HG02943 (cell line): ENCODE results near the gene CDC6.

Source experiments
- ATAC-seq: cut with Tn5 transposase; IDR thresholded peaks from one replicate; pipeline ENCODE4 v1.9.1; 2021; ENCODE audit warnings: mild to moderate bottlenecking, low read depth, moderate library complexity; ENCODE audit not compliant: unreplicated experiment

CDC6 gene, protein sequence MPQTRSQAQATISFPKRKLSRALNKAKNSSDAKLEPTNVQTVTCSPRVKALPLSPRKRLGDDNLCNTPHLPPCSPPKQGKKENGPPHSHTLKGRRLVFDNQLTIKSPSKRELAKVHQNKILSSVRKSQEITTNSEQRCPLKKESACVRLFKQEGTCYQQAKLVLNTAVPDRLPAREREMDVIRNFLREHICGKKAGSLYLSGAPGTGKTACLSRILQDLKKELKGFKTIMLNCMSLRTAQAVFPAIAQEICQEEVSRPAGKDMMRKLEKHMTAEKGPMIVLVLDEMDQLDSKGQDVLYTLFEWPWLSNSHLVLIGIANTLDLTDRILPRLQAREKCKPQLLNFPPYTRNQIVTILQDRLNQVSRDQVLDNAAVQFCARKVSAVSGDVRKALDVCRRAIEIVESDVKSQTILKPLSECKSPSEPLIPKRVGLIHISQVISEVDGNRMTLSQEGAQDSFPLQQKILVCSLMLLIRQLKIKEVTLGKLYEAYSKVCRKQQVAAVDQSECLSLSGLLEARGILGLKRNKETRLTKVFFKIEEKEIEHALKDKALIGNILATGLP

DNA sequence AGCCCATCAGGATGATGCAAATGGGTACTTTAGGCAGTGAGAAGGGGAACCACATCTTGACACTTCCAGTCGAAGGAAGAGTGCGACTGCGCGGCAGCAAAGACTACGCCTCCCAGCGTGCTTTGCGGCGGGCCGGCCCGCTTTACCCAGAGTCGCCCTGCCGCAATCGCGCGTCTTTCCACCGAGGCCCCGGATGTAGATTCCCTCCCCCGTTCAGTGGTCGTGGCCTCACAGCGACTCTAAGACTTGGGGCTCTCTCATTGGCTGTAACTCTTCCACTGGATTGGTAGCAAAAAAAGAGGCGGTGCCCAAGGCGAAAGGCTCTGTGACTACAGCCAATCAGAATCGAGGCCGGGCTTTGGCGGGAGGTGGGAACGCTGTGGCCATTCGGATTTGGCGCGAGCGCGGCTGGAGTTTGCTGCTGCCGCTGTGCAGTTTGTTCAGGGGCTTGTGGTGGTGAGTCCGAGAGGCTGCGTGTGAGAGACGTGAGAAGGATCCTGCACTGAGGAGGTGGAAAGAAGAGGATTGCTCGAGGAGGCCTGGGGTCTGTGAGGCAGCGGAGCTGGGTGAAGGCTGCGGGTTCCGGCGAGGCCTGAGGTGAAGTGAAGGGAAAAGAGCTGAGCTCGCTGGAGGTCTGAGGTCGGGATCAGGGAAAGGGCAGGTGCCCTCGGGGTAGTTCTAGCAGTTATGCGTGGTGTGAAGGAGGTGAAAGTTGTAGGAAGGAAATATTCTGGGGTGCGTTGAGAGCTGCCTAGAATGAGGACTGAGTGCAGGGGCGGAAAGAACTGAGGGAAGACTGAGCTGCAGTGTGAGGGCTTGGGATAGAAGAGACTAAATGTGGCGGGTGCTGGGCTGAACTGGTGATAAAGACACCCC, at the start of gene CDC6:
CDC6 (plus strand) TSS at position 386 of the 876 bp plus-strand sequence. CDS start 1,542 bp downstream, outside the sequence.
- ATAC-seq = peak; percentile 96

DNA sequence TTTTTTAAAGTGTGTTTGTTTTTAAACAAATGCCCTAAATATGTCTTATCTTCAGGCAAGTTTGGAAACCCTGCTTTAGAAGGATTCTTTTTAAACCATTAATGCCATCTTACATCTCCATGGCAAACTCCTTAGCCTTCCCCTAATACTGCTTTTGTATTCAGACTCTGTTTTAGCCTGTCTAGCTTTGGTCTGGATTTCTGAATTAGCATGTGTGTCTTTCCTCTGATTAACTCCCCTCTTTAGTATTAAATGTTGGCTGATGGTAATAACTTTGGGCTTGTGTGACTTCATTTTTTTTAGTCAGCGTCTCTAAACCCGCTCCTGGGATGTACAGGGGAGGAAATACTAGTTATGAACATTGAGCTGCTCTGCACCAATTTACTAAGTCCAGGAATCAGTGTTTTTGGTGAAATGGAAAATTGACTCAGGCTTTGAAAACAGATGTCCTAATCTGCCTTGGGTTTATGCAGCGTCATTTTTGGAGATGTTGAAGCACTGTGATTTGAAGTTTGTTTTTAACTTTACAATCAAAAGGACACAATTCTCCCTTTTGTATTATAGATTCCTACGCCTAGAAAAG, 46.3 kb upstream of the CDC6 start:
- ATAC-seq = no peak

DNA sequence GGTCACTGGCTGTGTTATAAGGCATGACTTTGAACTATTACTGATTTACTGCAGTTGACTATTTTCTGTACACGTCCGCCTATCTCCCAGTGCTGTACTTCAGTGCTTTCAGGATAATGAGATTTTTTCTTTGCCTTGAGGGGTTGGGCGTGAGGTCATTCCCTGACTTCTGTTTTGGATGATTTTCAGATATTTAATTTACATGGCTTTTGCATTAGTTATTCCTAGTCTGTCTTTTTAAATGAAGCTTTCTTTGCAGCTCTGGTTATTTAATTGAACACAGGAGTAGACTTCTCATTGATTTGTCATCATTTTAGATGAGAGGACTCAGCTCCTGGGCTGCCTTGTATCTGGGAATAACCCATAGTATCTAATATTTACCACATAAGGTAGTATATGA, 44.9 kb upstream of the CDC6 start:
- no peak for ATAC-seq

DNA sequence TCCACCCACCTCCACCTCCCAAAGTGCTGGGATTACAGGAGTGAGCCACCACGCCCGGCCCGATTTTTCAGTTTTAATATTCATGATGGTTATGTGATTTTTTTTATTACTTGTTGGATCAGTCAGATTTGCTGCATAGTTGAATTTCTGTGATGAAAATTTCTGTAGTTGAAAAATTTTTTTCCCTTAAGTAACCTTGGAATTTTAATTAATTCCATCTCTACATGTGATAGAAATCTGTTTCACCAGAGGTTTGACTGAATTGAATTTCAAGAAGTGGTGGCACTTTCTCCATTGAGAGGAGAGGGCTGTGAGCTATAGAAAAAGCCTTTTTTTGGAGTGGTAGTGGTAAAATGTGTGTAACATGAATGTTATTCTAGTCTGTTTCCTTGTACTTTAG, 43.9 kb upstream of the CDC6 start:
- ATAC-seq = no peak

DNA sequence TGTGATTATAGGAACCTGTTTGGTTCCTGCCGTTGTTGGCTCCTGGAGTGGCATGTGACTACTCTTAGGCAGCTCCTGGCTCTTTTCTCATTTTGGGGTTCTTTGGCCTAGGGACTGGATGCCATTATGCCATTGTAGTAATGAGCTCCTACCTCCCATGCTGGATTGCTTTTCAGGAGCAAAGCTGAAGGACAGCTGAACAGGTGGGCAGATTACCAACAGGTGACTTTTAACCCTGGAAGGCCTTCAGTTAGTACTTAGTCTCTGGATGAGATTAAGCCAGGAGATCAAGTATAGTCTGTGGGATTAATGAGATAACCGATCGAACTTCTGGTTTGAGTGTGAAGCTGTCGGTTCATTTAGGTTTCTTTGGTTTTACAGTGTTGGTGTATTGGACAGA, 43.4 kb upstream of the CDC6 start:
- no peak for ATAC-seq

DNA sequence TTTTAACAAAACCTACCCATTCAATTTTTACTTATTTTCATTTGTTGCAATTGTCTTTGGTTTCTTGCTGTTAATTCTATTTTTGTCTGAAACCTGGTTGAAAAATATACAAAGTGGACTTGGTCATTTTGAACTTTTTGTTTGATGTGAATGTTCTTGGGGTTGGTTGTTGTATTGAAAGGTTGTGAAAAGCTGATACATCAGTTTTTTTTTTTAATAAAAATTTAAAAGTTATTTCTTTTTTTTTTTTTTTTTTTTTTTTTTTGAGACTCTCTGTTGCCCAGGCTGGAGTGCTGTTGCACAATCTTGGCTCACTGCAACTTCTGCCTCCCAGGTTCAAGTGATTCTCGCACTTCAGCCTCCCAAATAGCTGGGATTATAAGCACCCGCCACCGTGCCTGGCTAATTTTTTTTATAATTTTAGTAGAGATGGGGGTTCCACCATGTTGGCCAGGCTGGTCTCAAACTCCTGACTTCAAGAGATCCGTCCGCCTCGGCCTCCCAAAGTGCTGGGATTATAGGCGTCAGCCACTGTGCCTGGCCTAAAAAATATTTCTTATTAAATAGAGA, 39.7 kb upstream of the CDC6 start:
- ATAC-seq = no peak

DNA sequence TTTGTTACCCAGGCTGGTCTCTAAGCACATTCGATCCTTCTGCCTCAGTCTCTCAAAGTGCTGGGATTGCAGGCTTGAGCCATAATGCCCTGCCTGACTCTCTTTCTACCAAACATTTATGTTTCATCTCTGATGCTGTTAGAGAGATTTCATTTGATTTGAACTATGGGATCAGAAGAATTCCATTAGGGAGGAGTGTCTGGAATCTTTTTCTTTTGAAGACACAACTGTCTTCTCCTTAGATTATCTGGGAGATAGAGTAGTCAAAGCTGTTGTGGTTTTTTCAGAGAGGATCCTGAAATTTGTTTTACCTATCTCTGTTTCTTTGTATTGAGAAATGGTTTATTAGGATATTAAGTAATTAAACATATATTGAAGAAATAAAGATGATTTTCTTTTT, 39.2 kb upstream of the CDC6 start:
- ATAC-seq = no peak

DNA sequence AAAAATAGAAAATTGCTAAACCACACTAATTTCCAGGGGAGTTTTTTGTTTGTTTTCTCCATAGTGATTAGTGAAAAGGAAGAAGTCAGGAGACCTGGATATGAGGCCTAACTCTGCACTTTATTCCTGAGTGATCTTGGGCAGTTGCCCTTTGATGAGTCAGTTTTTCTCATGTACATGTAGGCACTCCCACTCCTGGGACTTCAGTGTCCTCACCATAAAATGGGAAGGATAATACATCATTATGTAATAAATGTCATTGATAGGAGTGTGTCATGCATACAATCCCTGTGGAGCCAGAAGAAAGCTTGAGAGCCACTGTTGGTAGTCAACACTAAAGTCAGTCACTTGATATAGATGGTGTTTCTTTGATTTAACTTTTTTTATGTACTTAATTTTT, 36.1 kb upstream of the CDC6 start:
- ATAC-seq = no peak

DNA sequence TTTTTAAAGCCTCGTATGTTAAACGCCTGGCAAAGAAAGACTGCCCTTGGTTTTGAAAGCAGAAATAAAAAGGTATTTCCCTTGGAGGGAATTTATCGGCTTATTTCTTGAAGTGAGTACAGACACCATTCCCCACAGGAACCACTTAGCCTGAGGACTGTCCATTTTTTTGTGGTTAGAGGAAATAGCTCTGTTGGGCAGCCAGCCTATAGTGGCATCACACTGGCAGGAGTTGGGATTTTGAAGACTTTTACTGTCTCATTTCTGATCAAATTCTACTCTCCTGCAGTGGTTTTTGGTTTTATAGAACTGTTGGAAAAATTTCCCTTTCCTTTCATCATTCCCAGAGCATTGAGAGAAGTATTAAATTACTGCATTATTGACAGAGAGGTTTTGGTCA, 34.1 kb upstream of the CDC6 start:
- no peak for ATAC-seq

DNA sequence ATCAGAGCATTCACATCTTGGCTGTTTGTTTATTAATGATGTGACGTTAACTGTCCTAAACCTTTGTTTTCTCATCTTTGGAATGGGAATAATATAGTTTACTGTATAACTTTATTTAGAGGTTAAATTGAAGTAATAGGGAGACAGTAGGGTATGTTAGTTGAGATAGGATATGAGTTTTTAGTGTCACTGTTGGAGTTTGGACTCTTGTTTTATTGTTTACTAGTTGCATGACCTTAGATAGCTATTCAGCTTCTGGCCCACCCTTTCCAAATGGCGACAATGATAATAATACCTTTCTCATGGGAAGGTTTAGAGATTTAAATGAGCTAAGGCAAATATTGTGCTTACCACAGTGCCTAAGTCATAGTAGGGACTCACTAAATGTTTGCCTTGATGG, 28.2 kb upstream of the CDC6 start:
- ATAC-seq = no peak

DNA sequence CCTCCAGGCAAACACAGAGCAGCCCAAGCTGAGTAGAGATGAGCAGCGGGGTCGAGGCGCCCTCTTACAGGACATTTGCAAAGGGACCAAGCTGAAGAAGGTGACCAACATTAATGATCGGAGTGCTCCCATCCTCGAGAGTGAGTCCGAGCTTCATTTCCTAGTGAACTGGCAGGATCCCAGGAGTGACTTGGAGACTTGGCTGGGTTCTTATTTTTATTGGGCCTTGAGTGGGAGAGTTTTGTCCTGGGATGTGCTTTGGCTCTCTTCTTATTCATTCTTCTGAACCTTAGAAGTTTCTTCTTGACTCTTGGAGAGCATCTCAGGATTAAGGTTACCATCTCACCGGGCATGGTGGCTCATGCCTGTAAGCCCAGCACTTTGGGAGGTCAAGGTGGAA, 27.2 kb upstream of the CDC6 start:
- ATAC-seq = no peak

DNA sequence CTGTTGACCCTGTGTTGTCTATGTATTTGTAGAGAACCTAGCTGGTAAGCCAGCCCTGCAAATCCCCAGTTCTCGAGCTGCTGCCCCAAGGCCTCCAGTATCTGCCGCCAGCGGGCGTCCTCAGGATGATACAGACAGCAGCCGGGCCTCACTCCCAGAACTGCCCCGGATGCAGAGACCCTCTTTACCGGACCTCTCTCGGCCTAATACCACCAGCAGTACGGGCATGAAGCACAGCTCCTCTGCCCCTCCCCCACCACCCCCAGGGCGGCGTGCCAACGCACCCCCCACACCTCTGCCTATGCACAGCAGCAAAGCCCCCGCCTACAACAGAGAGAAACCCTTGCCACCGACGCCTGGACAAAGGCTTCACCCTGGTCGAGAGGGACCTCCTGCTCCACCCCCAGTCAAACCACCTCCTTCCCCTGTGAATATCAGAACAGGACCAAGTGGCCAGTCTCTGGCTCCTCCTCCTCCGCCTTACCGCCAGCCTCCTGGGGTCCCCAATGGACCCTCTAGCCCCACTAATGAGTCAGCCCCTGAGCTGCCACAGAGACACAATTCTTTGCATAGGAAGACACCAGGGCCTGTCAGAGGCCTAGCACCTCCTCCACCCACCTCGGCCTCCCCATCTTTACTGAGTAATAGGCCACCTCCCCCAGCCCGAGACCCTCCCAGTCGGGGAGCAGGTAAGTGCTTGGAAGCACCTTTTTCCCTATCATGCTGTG, 23.1 kb upstream of the CDC6 start:
- ATAC-seq = no peak

DNA sequence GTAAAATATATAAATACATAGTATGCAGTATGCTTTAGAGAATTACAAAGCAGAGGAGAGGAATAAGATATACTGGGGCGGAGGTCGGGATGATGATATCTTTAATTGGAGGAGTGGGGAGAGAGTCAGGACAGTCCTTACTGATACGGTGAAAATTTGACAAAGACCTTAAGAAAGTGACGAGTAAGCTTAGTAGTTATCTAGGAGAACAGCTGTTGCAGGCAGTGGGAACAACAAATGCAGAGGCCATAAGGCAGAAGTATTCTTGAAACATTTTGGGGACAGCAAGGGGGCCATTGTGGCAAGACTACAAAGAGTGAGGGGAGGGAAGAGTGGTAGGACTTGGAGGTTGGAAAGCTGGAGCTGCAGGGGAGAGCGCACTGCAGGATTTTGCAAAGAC, 22.3 kb upstream of the CDC6 start:
- ATAC-seq = no peak

DNA sequence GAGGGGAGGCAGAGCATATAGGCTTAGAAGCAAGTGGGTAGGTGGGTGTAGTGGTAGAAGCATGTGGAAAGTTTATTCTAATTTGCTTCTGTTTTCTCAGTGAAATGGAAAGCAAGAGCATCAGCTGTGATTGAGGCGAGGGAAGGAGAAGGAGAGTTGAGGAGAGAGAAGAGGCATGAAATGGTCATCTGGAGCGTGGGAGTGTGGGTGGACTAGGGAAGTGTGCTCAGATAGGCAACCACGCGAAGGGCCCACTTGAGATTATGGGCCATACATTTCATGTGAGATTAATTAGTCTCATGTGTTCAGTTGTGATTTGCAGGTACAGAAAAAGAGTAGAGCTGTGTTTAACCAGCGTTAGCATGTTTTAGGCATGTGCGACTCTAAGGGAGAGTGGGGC, 20.8 kb upstream of the CDC6 start:
- ATAC-seq = no peak

DNA sequence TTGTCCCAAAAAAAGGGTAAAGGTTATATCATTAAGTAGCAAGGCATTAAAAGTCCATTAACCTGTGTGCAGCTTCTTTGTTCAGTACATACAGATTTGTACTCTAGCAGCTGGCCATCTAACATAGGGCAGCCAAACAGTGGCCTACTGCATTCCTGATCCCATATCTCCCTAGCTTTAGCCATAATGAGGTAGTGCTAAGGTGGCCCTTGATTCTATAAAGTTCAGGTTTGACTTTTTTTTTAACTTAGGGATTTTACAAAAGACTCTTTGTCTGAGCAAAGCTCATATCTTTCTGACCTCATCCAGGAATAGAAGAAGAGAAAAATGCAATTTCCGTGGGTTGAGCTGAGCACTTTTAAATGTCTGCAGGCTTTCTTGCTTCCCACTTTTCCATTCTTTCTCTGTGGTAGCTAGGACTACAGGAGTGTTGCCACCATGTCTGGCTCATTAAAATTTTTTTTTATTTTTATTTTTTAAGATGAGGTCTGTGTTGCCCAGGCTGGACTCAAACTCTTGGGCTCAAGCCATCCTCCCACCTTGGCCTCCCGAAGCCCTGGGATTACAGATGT, 19.5 kb upstream of the CDC6 start:
- no peak for ATAC-seq

DNA sequence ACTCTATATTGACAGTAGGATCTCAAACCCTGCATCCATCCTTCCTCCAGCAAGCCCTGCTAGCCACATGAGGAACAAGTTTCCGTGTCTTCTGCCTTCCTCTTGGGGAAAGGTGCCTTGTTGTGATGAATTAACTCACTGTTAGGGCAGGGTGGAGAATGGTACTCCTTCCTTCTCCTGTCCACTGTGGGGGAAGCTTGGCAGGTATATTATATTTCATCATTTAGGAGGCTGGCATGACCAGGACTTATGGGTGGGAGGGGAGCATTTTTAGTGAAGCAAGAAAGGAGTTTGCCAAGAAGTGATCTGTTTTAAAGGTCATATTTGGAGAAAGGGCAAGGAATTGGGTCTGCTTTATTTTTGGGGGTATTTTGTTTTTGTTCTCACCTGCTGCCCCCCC, 9.3 kb upstream of the CDC6 start:
- ATAC-seq = no peak

DNA sequence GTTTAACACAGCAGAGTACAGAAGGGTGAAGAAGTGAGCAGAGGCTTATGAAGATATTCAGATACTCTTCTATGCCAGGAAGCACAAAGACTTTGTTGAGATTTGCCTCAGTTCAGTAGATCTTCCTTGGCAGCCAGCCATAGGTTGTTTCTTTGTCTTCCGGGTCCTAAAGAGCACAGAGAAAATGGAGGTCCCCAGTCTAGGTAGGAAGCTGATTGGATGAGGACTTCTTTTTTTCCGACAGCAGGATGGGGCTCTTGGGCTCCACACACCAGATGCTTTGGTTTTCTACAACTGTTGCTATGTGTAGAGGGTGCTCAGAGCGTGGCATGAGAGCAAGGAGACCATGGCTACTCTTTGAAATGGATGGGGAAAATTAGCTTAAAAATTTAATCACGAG, 8.3 kb upstream of the CDC6 start:
- ATAC-seq = no peak

DNA sequence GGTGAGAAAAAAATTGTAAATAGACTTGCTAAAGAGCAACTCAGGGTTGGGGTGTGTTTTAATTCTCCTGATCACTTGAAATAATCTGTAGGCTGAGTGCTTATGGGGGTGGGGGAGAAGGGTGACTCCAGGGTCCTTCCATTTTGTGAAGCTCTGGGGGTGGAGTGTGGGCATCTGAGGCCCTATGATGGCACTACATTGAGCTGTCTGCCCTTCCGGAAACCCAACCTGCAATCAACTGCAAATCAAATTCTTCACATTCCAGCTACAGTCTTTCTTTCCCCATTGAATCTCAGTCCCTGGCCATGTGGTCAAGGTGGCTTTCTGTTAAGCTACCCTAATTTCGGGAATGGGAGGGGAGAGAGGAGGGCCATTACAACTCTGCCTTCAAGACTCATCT, 6.0 kb upstream of the CDC6 start:
- ATAC-seq = no peak

DNA sequence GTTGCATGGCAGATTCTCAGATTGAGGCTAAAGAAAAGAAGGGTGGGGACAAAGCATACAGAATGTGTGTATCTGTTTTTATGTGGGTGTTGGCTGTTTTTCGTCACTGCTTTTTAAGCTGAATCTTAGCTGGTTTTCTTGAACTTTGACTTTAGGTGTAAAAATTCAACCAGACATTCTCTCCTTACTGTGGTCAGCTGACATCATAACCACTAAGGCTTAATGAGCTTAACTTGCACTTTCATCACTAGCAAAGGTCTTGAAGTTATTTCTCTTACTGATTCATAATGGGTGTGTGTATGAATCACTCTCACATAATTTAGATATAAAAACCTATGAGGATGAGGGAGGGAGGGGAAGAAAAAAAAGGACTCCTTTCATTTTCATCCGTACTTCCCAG, 4.0 kb upstream of the CDC6 start:
- no peak for ATAC-seq
